Measurements from ENCODE around the gene NEDD4L. TPM values are rescaled to one million over a fixed set of nuclear protein-coding genes. Genes with fewer than 3 reads are reported as not detected.

Gene NEDD4L
- polyA plus RNA-seq, 1 of the 3 experiments (the other 2 are of a cell fraction) = 13.2 TPM

- peaks cover 0 to 11% of the 10 kb centered on the region in 2 experiments; a peak in 2 of 4 replicates for H3K4me1 ChIP-seq (ENCODE audit: control insufficient read depth in 1 of 2, insufficient read depth in 2 of 2, low read depth in 1 of 2, low read length in 1 of 2)
- H3K9ac ChIP-seq = no peak overlapping the region
- no peaks in the 10 kb centered on the region for H3F3A ChIP-seq (replicated peaks; ENCODE audit: insufficient read depth)
- DNase-seq = no peak
- H3K4me2 ChIP-seq = no peak overlapping the region
- POLR2A ChIA-PET = no interaction called here
- no peaks in the 10 kb centered on the region for H3K9me3 ChIP-seq
- no peak for TF ChIP-seq NFIC (IDR thresholded peaks at IDR 0.05; ENCODE audit: borderline replicate concordance)
- TF ChIP-seq RXRA (IDR thresholded peaks at IDR 0.05; ENCODE audit: borderline replicate concordance, low read depth) = no peak
- TF ChIP-seq GABPA (IDR thresholded peaks at IDR 0.05; ENCODE audit: low read depth) = no peak
- TF ChIP-seq RCOR1 (IDR thresholded peaks at IDR 0.05; ENCODE audit: low read length) = no peak
- no peak for TF ChIP-seq RAD21 (IDR thresholded peaks at IDR 0.05; ENCODE audit: low read length)
- no peak for TF ChIP-seq FOXM1 (IDR thresholded peaks at IDR 0.05; ENCODE audit: low read depth)
- TF ChIP-seq, protein P1, sequence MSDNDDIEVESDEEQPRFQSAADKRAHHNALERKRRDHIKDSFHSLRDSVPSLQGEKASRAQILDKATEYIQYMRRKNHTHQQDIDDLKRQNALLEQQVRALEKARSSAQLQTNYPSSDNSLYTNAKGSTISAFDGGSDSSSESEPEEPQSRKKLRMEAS (IDR thresholded peaks at IDR 0.05; ENCODE audit: low read depth) = no peak
- no peak for TF ChIP-seq EZH2phosphoT487 (IDR thresholded peaks at IDR 0.05; ENCODE audit: borderline replicate concordance, low read depth)
- TF ChIP-seq SIN3A (IDR thresholded peaks at IDR 0.05; ENCODE audit: borderline replicate concordance, low read depth, low read length) = no peak
- TF ChIP-seq YY1 (IDR thresholded peaks at IDR 0.05; ENCODE audit: low read depth) = no peak
- no peak for TF ChIP-seq REST (IDR thresholded peaks at IDR 0.05; ENCODE audit: low read depth, low read length)
- no peak for TF ChIP-seq CHD2 (IDR thresholded peaks at IDR 0.05; ENCODE audit: low read length, partially characterized antibody)
- no peak for TF ChIP-seq POLR2AphosphoS5 (IDR thresholded peaks at IDR 0.05; ENCODE audit: low read depth, low read length)
- 85% methylated on average over 6 of the region's 6 CpGs for WGBS (ENCODE audit: low lambda C conversion rate)
- no peaks in the 10 kb centered on the region for H4K20me1 ChIP-seq (ENCODE audit: insufficient read depth)
- CTCF ChIA-PET = no interaction called here
- H3K79me2 ChIP-seq (ENCODE audit: insufficient read depth) = no peaks in the 10 kb centered on the region
- no peak overlapping the region for H3K4me3 ChIP-seq (ENCODE audit: low read depth in 2 of 2, low read length in 1 of 2)
- peaks cover 0 to 2% of the 10 kb centered on the region in 2 experiments for H3K36me3 ChIP-seq (replicated peaks in 1 of 2; ENCODE audit: control insufficient read depth in 1 of 2, insufficient read depth in 2 of 2, low read length in 1 of 2)
- no peak overlapping the region for H3K27ac ChIP-seq (ENCODE audit: low read depth in 2 of 2, low read length in 1 of 2)
- no peak overlapping the region for H2AFZ ChIP-seq (ENCODE audit: low read depth)
- no peaks in the 10 kb centered on the region for H3K9me2 ChIP-seq
- H3K27me3 ChIP-seq (ENCODE audit: insufficient read depth) = no peaks in the 10 kb centered on the region
These were observed 208.1 kb downstream of the NEDD4L start for GRCh38 chr18:58252166-58252565.

DNA sequence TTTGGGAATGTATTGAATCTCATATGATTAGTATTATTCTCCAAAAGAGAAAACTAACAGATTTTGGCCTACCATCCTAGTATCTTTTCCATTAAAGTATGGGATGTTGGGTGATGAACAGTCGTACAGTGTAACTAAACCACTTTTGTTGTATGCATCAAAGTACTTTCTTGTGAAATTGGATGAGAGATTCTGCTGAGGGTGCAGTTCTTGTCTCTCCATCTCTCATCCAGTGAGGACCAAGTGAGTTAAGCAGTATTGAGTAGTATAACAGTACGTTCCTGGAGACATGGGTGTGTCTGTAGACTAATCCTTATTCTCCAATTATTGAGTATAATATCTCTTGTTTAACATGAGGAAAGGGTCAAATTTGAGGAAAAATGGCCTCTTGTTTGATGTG is 209.3 kb downstream of the NEDD4L start:
- Histone ChIP-seq H3K27ac (ENCODE audit: low read depth in 2 of 2, low read length in 1 of 2) (no peak overlapping the region), H3K27me3 (ENCODE audit: insufficient read depth) (no peaks in the 10 kb centered on the region), H3K9me3 (no peaks in the 10 kb centered on the region), H3K4me1 (ENCODE audit: control insufficient read depth in 1 of 2, insufficient read depth in 2 of 2, low read depth in 1 of 2, low read length in 1 of 2) (peaks cover 0 to 6% of the 10 kb centered on the region in 2 experiments; a peak in 2 of 4 replicates), H3F3A (replicated peaks; ENCODE audit: insufficient read depth) (no peaks in the 10 kb centered on the region), H3K4me3 (ENCODE audit: low read depth in 2 of 2, low read length in 1 of 2) (no peak overlapping the region), H4K20me1 (ENCODE audit: insufficient read depth) (no peaks in the 10 kb centered on the region), H3K36me3 (replicated peaks in 1 of 2; ENCODE audit: control insufficient read depth in 1 of 2, insufficient read depth in 2 of 2, low read length in 1 of 2) (peaks cover 0 to 2% of the 10 kb centered on the region in 2 experiments), H3K9me2 (no peaks in the 10 kb centered on the region), H2AFZ (ENCODE audit: low read depth) (no peak overlapping the region), H3K79me2 (ENCODE audit: insufficient read depth) (no peaks in the 10 kb centered on the region), H3K4me2 (no peak overlapping the region), H3K9ac (no peak overlapping the region)
- CTCF ChIA-PET = interaction anchor here (1.0 to 1.2 kb wide), 2 partner anchors 9 to 73 kb away, joined by 3 to 4 read pairs; no protein-coding TSS in a partner anchor
- TF ChIP-seq ELF1 (IDR thresholded peaks at IDR 0.05) (no peak), SIN3A (IDR thresholded peaks at IDR 0.05; ENCODE audit: borderline replicate concordance, low read depth, low read length) (no peak), ZBTB33 (IDR thresholded peaks at IDR 0.05; ENCODE audit: borderline replicate concordance, low read depth) (no peak)
- TF ChIP-seq, protein P1 (IDR thresholded peaks at IDR 0.05; ENCODE audit: low read depth) = no peak
- POLR2A ChIA-PET = no interaction called here
- 98% methylated on average over 2 of the region's 2 CpGs for WGBS (ENCODE audit: low lambda C conversion rate)
- no peak for DNase-seq

Measured in SK-N-SH (cell line).